Heart left ventricle (tissue), 16 donors: ENCODE data around the gene MEGF9. TPM values are rescaled to one million over a fixed set of nuclear protein-coding genes. Genes with fewer than 3 reads are reported as not detected.

ENCODE experiments used
- ATAC-seq, 4 donors: fragments of 200-7000 bp; cut with Tn5 transposase; one replicate each; pipeline ENCODE4 v1.9.1; 2020 to 2022; ENCODE audit warnings: moderate library complexity in 4 of 4, mild to moderate bottlenecking in 3 of 4, moderate number of reproducible peaks in 1 of 4
- DNase-seq, 5 donors: peaks; one replicate each; pipeline ENCODE4 v3.0.0-alpha.2; 2020
- H3K27ac ChIP-seq, 12 donors: fragments of 200-600 bp; sonication (generic) in 4 of 12; one replicate each; pipeline versions ENCODE4 v1.5.0 to v1.8.0; 2016 to 2022; ENCODE audit warnings: mild to moderate bottlenecking in 2 of 12
- H3K27me3 ChIP-seq, 9 donors: fragments of 200-600 bp; sonication (generic) in 2 of 9; one replicate each; pipeline versions ENCODE4 v1.5.1 to v1.8.0; 2016 to 2022; ENCODE audit warnings: mild to moderate bottlenecking in 3 of 9
- H3K36me3 ChIP-seq, 9 donors: fragments of 200-600 bp; sonication (generic) in 2 of 9; one replicate each; pipeline versions ENCODE4 v1.5.0 to v1.8.0; 2018 to 2022; ENCODE audit warnings: mild to moderate bottlenecking in 2 of 9
- H3K4me1 ChIP-seq, 12 donors: fragments of 200-600 bp; sonication (generic) in 4 of 12; one replicate each; pipeline versions ENCODE4 v1.5.0 to v1.8.0; 2016 to 2022; ENCODE audit warnings: mild to moderate bottlenecking in 3 of 12
- H3K4me3 ChIP-seq, 12 donors: fragments of 200-600 bp; sonication (generic) in 4 of 12; one replicate each; pipeline versions ENCODE4 v1.5.0 to v1.8.0; 2017 to 2022; ENCODE audit warnings: mild to moderate bottlenecking in 9 of 12, moderate library complexity in 4 of 12
- H3K9me3 ChIP-seq, 12 donors: fragments of 200-600 bp; sonication (generic) in 4 of 12; one replicate each; pipeline versions ENCODE4 v1.5.0 to v1.8.0; 2016 to 2022; ENCODE audit warnings: mild to moderate bottlenecking in 1 of 12
- POLR2A ChIP-seq, 2 donors: fragments of 450-650 bp; IDR thresholded peaks; one replicate each; pipeline ENCODE4 v1.6.1; 2017; ENCODE audit warnings: antibody characterized with exemption in 2 of 2, mild to moderate bottlenecking in 2 of 2, moderate library complexity in 2 of 2
- WGBS, 4 donors: extraction: QIAGEN DNeasy Blood & Tissue Kit in 2 of 4; methylation state at CpG; one replicate each; pipeline versions ENCODE4 v1.1.5 to v1.1.7; 2013 to 2018; 5-methylcytosine and 5-hydroxymethylcytosine counted together
- intact Hi-C, 10 donors: fragments of 100-400 bp; cut with DNase I; formaldehyde crosslinking; loops; one replicate each; pipeline versions ENCODE4 v1.11.1 to v1.14.2; 2022
- polyA plus RNA-seq, 2 donors: library from polyadenylated mRNA; stranded (reverse); fragments of 200-250 nt; gene quantifications; one replicate each; pipeline ENCODE4 v1.2.3, GENCODE V29; 2013
- total RNA-seq, 9 donors: library from RNA; depleted of rRNA in 2 of 9; stranded (reverse); fragments of >200 nt in 2 of 9; fragmentation: NEBNext Ultra II Directional in 3 of 9; extraction: Animal tissue kit (Norgen Biotek cat#: 25700) in 3 of 9; gene quantifications; one replicate each; pipeline versions ENCODE4 v1.1.0 to v1.2.4, GENCODE V29; 2016 to 2023
- TF ChIP-seq, protein P1 (sequence below), 12 donors: fragments of 200-600 bp; sonication (generic) in 4 of 12; IDR thresholded peaks; one replicate each; pipeline versions ENCODE4 v1.5.0 to v1.8.0; 2018 to 2022; ENCODE audit warnings: antibody characterized with exemption in 12 of 12, mild to moderate bottlenecking in 5 of 12
- donor health status: ischemic (EF 13 %, LVEDD 7.1; RV severe dilation, severe dysfunction).
- donor health status: healthy with polysubstance abuse.
- donor health status: DM: no; HTN: yes; CAD: no.
- donor health status: DM: no; HTN: no; CAD: no.
- donor health status: ischemic (EF 25% LVEDD 6.9; RV normal size, moderate dysfunction).
- donor health status: ischemic (EF 25% LVEDD 5.7; RV mildly dilated, moderate dysfunction).
- donor health status: healthy.
- donor health status: DM: yes; HTN: yes; CAD: no.
- donor health status: ischemic (EF 35%, LVEDD 5.7; RV mildly dilated, moderate dysfunction).
- donor health status: nonischemic (EF 11% LVEDD 7.7; RV severe dilation, severe dysfunction).
- donor health status: DM: yes; HTN: yes; CAD: no.
- donor health status: PGD.
- donor health status: ischemic (EF 29% LVEDD 5.4; RV normal size, mild dysfunction).
- donor health status: nonischemic (EF 23%, LVEDD 6.1; RV moderate dilation, normal function).

MEGF9 gene
- total and polyA plus RNA-seq, 11 donors, result 2.2 to 46.0 (median 12.8) TPM

GRCh38 chr9:120758544-120758943 lies 44.3 kb upstream of the MEGF9 start:
- WGBS, 4 donors, result 83 to 95% (median 91%) methylated on average over 3 of the region's 3 CpGs
- TF ChIP-seq POLR2A (IDR thresholded peaks at IDR 0.05), result no peak
- TF ChIP-seq, protein P1, sequence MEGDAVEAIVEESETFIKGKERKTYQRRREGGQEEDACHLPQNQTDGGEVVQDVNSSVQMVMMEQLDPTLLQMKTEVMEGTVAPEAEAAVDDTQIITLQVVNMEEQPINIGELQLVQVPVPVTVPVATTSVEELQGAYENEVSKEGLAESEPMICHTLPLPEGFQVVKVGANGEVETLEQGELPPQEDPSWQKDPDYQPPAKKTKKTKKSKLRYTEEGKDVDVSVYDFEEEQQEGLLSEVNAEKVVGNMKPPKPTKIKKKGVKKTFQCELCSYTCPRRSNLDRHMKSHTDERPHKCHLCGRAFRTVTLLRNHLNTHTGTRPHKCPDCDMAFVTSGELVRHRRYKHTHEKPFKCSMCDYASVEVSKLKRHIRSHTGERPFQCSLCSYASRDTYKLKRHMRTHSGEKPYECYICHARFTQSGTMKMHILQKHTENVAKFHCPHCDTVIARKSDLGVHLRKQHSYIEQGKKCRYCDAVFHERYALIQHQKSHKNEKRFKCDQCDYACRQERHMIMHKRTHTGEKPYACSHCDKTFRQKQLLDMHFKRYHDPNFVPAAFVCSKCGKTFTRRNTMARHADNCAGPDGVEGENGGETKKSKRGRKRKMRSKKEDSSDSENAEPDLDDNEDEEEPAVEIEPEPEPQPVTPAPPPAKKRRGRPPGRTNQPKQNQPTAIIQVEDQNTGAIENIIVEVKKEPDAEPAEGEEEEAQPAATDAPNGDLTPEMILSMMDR (IDR thresholded peaks at IDR 0.05), result no peak
- H3K27ac ChIP-seq, result no peak overlapping the region
- ATAC-seq (no peak), DNase-seq (no peak)
- no peaks in the 10 kb centered on the region for H3K27me3 ChIP-seq
- H3K4me1 ChIP-seq, result peaks cover 0 to 27% (median 0%) of the 10 kb centered on the region in 12 donors
- H3K9me3 ChIP-seq, result no peaks in the 10 kb centered on the region
- intact Hi-C loops, result loop anchor here in 8 of 10 donors (2.0 to 5.0 kb wide), 4 partner anchors 178 to 304 kb away; no protein-coding TSS in a partner anchor
- H3K4me3 ChIP-seq, result no peak overlapping the region
- peaks cover 0 to 75% (median 49%) of the 10 kb centered on the region in 9 donors for H3K36me3 ChIP-seq

DNA sequence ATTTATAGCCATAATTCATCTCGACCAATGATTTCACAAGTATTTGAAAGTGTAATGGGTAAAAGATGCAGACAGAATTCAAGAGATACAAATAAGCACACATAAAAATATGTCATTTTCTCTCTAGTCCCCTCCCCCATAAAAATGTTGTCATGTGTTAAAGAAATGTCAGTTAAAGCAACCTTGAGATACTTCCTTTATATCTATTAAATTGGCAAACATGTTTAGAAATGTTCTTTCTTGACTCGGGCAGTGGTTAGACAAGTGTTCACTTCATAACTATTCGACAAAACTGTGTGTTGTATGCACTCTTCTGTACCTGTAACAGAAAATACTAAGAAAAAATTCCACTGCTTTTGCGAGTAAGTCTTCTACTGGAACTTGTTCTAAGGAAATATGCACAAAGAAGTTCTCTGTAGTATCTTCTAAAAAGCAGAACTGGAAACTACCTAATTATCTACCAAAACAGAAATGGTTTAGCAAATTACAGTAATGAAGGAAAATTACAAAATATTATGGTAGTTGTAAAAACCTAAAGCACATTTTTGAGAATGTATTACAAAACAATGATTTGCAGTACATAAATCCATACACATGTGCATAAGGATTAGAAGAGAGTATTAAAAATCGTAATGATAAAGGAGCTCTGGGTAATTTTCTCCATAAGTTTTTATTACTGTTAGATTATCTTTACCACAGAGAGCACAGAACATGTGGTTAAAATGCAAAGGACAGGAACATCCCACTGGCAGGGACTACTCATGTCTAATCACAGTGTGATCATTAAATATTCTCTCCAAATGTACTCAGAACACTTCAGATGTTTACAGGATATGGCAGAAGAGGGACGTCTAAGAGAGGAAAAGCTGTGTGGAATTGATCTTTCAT lies 43.0 kb upstream of the MEGF9 start:
- TF ChIP-seq POLR2A (IDR thresholded peaks at IDR 0.05), result no peak
- TF ChIP-seq, protein P1 (IDR thresholded peaks at IDR 0.05), result no peak
- no peaks in the 10 kb centered on the region for H3K9me3 ChIP-seq
- peaks cover 0 to 62% (median 36%) of the 10 kb centered on the region in 9 donors for H3K36me3 ChIP-seq
- ATAC-seq (no peak), DNase-seq (no peak)
- intact Hi-C loops, result loop anchor here in 9 of 10 donors (2.0 to 5.0 kb wide), 5 partner anchors 180 to 305 kb away; no protein-coding TSS in a partner anchor
- peaks cover 0 to 27% (median 0%) of the 10 kb centered on the region in 12 donors for H3K4me1 ChIP-seq
- H3K27ac ChIP-seq, result peak overlapping the region in 1 of 12 donors; percentile 66
- 74 to 79% (median 77%) methylated on average over 6 of the region's 6 CpGs for WGBS, 4 donors
- no peak overlapping the region for H3K4me3 ChIP-seq
- H3K27me3 ChIP-seq, result no peaks in the 10 kb centered on the region

GRCh38 chr9:120756531-120756930 lies 42.3 kb upstream of the MEGF9 start:
- Histone ChIP-seq H3K4me3 (no peak overlapping the region), H3K36me3 (peaks cover 0 to 55% (median 31%) of the 10 kb centered on the region in 9 donors), H3K4me1 (peaks cover 0 to 27% (median 0%) of the 10 kb centered on the region in 12 donors), H3K9me3 (no peaks in the 10 kb centered on the region), H3K27ac (peak overlapping the region in 1 of 12 donors; percentile 66), H3K27me3 (no peaks in the 10 kb centered on the region)
- TF ChIP-seq POLR2A (IDR thresholded peaks at IDR 0.05), result no peak
- TF ChIP-seq, protein P1 (IDR thresholded peaks at IDR 0.05), result no peak
- intact Hi-C loops, result loop anchor here (1.0 to 5.0 kb wide), 7 partner anchors 180 to 306 kb away; no protein-coding TSS in a partner anchor
- 3 to 20% (median 11%) methylated on average over 1 of the region's 1 CpG for WGBS, 4 donors
- DNase-seq (no peak), ATAC-seq (no peak)

- intact Hi-C loops, result loop anchor here (1.0 to 5.0 kb wide), 7 partner anchors 180 to 306 kb away; no protein-coding TSS in a partner anchor
- H3K36me3 ChIP-seq, result peaks cover 0 to 49% (median 25%) of the 10 kb centered on the region in 9 donors
- TF ChIP-seq, protein P1 (IDR thresholded peaks at IDR 0.05), result peak; percentile 82 to 95 (median 88)
- peak in 1 of 2 donors; percentile 9 for TF ChIP-seq POLR2A (IDR thresholded peaks at IDR 0.05)
- peak in 3 of 4 donors; percentile 54 to 69 (median 68) for ATAC-seq
- H3K27ac ChIP-seq, result no peak overlapping the region
- WGBS, 4 donors, result 8 to 16% (median 14%) methylated on average over 6 of the region's 6 CpGs
- H3K4me3 ChIP-seq, result no peak overlapping the region
- H3K27me3 ChIP-seq, result no peaks in the 10 kb centered on the region
- DNase-seq, result peak in 2 of 5 donors; percentile 18 to 40
- no peaks in the 10 kb centered on the region for H3K9me3 ChIP-seq
- peaks cover 0 to 27% (median 0%) of the 10 kb centered on the region in 12 donors for H3K4me1 ChIP-seq
Measured at GRCh38 chr9:120755810-120756434, 41.7 kb upstream of the MEGF9 start.
